ENCODE measurements around the gene XPNPEP2.

- TF ChIP-seq GATA3 (IDR thresholded peaks at IDR 0.05; ENCODE audit: low read depth, low read length), result no peak
- no peak for TF ChIP-seq GATA2 (IDR thresholded peaks at IDR 0.05; ENCODE audit: low read depth, low read length)
Measured at GRCh38 chrX:129701624-129702069, 37.1 kb upstream of the XPNPEP2 start.
